GM18511 (cell line): ENCODE results near the gene SLC2A4RG.
"Not testable (repeated sequence)": the region's sequence is repeated elsewhere in the genome, so short reads cannot be mapped to it uniquely, and the experiment has no call there.

Experiments
- ATAC-seq: cut with Tn5 transposase; IDR thresholded peaks from one replicate; pipeline ENCODE4 v1.9.1; 2021; ENCODE audit warnings: mild to moderate bottlenecking, moderate library complexity; ENCODE audit not compliant: unreplicated experiment

The SLC2A4RG gene

DNA sequence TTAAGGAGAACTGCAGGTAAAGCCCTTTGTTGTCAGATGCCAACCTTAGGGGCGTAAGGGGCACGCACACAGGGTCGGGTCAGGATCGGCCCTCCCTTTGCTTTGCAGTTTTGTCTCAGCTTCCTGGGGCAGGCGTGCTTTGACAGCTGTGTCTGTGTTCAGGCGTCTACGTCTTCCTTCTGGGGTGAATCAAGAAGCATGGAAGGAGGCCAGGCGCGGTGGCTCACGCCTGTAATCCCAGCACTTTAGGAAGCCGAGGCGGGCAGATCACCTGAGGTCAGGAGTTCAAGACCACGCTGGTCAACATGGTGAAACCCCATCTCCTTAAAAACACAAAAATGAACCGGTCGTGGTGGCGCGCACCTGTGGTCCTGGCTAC is 30.4 kb upstream of the SLC2A4RG start:
- ATAC-seq: no peak

DNA sequence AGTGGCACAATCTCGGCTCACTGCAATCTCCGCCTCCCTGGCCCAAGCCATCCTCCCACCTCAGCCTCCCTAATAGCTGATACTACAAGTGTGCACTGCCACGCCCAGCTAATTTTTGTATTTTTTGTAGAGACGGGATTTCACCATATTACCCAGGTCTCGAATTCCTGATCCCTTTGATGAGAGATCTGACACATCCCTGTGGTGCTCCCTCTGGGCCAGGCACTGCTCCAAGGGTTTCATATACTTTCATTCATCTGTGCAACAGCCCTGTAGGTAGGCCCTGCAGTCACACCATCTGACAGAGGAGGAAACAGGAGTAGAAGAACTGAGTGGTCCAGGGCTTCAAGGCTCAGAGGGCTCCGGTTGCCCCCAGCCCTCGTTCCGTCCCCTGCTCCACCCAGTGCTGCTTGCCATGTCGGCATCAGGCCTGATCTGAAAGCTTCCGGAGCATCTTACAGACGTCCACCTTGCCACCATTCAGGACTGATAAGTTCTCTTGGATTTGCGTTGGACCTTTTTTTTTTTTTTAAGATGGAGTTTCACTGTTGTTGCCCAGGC is 28.4 kb upstream of the SLC2A4RG start:
- no peak for ATAC-seq

- no peak for ATAC-seq
These were observed 27.4 kb upstream of the SLC2A4RG start for GRCh38 chr20:63712191-63712590.

DNA sequence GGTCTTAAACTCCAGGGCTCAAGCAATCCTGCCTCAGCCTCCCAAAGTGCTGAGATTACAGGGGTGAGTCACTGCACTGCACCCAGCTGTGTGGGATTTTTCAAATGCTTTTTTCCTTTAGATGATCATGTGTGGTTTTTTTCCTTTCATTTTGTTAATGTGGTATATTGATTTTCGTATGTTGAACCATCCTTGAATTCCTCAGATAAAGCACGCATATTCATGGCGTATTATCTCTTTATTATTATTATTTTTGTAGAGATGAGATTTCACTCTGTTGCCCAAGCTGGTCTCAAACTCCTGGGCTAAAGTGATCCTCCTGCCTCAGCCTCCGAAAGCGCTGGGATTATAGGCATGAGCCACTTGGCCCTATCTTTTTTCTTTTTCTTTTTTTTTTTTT is 24.7 kb upstream of the SLC2A4RG start:
- ATAC-seq: no peak

DNA sequence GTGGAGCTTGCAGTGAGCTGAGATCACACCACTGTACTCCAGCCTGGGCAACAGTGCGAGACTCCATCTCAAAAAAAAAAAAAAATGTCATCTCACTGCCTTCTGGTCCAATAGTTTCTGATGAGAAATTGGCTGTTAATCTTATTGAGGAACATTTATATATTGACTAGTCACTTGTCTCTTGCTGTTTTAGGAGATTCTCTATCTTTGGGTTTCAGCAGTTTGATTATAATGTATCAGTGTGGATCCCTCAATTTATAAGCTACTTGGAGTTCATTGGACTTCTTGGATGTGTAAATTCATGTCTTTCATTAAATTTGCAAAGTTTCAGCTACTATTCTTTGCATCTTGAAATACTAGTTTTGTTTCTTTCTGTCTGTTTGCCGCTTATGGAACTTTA is 20.6 kb upstream of the SLC2A4RG start:
- no peak for ATAC-seq

DNA sequence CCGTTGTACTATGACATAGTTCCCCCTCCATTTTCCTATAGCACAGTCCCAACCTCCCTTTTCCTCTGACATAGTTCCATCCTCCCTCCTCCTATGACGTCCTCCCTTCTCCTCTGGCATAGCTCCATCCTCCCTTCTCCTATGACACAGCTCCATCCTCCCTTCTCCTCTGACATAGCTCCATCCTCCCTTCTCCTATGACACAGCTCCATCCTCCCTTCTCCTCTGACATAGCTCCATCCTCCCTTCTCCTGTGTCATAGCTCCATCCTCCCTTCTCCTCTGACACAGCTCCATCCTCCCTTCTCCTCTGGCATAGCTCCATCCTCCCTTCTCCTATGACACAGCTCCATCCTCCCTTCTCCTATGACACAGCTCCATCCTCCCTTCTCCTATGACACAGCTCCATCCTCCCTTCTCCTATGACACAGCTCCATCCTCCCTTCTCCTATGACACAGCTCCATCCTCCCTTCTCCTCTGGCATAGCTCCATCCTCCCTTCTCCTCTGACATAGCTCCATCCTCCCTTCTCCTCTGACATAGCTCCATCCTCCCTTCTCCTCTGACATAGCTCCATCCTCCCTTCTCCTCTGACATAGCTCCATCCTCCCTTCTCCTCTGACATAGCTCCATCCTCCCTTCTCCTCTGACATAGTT is 16.5 kb upstream of the SLC2A4RG start:
- not testable (repeated sequence) for ATAC-seq

GRCh38 chr20:63730189-63730733 is 9.3 kb upstream of the SLC2A4RG start:
- ATAC-seq: not testable (repeated sequence)

DNA sequence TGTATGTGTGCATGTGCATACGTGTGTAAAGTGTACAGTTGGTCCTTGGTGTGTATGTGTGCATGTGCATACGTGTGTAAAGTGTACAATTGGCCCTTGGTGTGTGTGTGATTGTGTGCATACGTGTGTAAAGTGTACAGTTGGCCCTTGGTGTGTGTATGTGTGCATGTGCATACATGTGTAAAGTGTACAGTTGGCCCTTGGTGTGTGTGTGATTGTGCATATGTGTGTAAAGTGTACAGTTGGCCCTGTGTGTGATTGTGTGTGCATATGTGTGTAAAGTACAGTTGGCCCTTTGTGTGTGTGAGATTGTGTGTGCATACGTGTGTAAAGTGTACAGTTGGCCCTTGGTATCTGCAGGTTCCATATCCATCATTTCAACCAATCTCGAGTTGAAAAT is 8.2 kb upstream of the SLC2A4RG start:
- no peak for ATAC-seq

GRCh38 chr20:63732118-63733095 is 7.2 kb upstream of the SLC2A4RG start:
- ATAC-seq: no peak

DNA sequence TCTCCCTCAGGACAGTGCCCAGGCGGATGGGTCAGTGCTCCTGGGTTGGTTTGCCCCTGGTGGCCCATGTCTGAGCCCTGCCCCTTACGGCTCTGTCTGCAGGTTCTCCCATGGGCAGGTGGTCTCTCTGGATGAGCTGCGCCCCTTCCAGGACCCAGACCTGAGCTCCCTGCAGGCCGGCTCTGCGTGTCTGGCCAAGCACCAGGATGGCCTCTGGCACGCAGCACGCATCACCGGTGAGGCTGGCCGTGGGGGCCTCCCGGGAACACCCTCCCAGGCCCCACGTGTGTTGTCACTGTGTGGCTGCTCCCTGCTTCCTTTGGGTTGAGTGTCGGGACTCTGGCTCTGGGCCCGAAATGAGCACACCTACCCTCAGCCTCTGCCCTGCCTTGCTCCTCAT is 6.5 kb upstream of the SLC2A4RG start:
- no peak for ATAC-seq

DNA sequence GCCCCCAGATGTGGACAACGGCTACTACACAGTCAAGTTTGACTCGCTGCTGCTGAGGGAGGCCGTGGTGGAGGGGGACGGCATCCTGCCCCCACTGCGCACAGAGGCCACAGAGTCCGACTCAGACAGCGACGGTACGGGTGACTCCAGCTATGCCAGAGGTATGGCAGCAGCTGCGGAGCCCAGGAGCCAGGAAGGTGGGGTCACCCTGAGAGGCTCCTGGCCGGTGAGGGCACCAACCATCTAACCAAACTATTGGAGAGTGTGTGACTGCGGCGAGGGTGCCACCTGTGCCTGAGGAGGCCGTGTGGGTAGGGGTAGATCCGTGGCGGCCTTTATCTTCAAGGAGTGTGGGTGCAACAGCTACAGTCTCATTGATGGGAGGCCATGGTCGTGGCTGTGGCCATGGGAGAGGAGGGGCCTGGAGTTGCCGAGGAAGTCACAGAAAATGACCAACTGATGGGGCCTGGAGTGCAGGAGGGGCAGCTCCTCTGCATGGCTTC is 5.9 kb upstream of the SLC2A4RG start:
- ATAC-seq: no peak

GRCh38 chr20:63734111-63734945 is 5.2 kb upstream of the SLC2A4RG start:
- ATAC-seq: no peak

GRCh38 chr20:63734946-63735858 is 4.4 kb upstream of the SLC2A4RG start:
- no peak for ATAC-seq

DNA sequence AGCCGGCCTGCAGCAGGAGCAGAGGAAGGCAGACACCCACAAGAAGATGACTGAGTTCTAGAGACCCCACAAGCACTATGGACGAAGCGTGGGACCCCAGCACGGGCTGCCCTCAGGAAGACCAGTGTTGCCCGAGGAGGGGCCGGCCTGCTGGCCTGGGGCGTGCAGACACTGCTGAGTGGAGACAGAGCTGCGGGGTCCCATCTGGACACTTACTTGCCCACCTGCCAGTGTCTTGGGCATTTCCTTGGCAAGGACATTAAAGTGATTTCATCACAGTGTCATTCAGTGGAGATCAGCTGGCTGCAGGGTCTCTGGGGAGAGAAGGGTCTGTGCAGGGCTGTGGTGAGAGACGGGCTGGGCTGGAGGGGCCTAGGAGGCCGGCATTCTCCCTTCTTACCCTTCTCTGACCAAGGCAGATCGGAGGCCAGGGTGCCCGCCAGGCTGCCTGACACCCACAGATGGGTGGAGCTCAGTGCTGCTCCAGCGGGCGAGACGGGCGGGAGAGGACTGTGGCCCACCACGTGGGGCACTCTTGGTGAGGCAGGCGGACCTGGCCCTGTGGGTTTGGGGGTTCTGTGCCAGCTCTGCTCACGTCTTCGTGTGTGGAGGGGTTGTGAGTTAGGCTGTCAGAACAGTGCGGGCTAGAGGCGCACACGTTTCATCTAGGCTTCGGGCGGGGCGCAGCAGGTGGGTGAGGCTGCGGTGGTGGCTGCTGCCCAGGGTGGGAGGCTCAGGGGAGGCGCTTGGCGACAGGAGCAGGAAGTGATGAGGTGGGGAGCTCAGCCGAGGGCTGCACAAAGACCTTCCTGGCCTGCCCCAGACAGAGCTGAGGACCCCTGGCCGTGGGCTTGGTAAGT is 3.5 kb upstream of the SLC2A4RG start, which contains the start of gene LIME1:
TSS of gene LIME1 (plus strand) at position 806 of the 860 bp plus-strand sequence. CDS start 886 bp downstream, outside the sequence.
- ATAC-seq: no peak

GRCh38 chr20:63736893-63737694 is 2.5 kb upstream of the SLC2A4RG start:
- ATAC-seq: no peak

GRCh38 chr20:63737695-63737944 is 2.0 kb upstream of the SLC2A4RG start:
- no peak for ATAC-seq

GRCh38 chr20:63737945-63738686 is 1.5 kb upstream of the SLC2A4RG start:
- ATAC-seq: no peak
